NCI-H1930 (cell line): ENCODE measurements around the gene OR9A2.

Source experiments
- DNase-seq, 2 experiments: peaks; one replicate each; lab custom pipeline; 2025; lab: John Stamatoyannopoulos, UW

The OR9A2 gene

GRCh38 chr7:143027032-143027431, at the start of gene OR9A2:
Gene OR9A2 (minus strand): TSS chr7:143027132. CDS start chr7:143027132, 0 bp downstream.
- no peak for DNase-seq

- no peak for DNase-seq
These were observed 47.2 kb upstream of the OR9A2 start for GRCh38 chr7:143074141-143074540.

GRCh38 chr7:143073556-143073955, 46.6 kb upstream of the OR9A2 start:
- no peak for DNase-seq

GRCh38 chr7:143069912-143070500, 43.1 kb upstream of the OR9A2 start:
- DNase-seq = no peak

- DNase-seq = no peak
These were observed 41.5 kb upstream of the OR9A2 start for GRCh38 chr7:143068446-143068845.

GRCh38 chr7:143063741-143064140, 36.8 kb upstream of the OR9A2 start:
- no peak for DNase-seq

GRCh38 chr7:143055754-143056153, 28.8 kb upstream of the OR9A2 start:
- DNase-seq = no peak

- DNase-seq = no peak
These were observed 27.7 kb upstream of the OR9A2 start for GRCh38 chr7:143054621-143055020.

GRCh38 chr7:143052041-143052440, 25.1 kb upstream of the OR9A2 start, which contains the start of gene OR6V1:
Gene OR6V1 (plus strand): TSS chr7:143052341. CDS start chr7:143052341, 0 bp downstream.
- no peak for DNase-seq

GRCh38 chr7:143050931-143051330, 24.0 kb upstream of the OR9A2 start:
- peak; percentile 23 to 43 for DNase-seq

- no peak for DNase-seq
These were observed 22.4 kb upstream of the OR9A2 start for GRCh38 chr7:143049362-143049761.

GRCh38 chr7:143048827-143049226, 21.9 kb upstream of the OR9A2 start:
- DNase-seq = no peak

- DNase-seq = no peak
These were observed 20.4 kb upstream of the OR9A2 start for GRCh38 chr7:143047326-143047725.

- no peak for DNase-seq
These were observed 19.5 kb upstream of the OR9A2 start for GRCh38 chr7:143046426-143046851.

GRCh38 chr7:143043391-143043790, 16.5 kb upstream of the OR9A2 start:
- no peak for DNase-seq

- no peak for DNase-seq
These were observed 15.9 kb upstream of the OR9A2 start for GRCh38 chr7:143042790-143043271.

- DNase-seq = no peak
These were observed 15.3 kb upstream of the OR9A2 start for GRCh38 chr7:143042159-143042789.

- no peak for DNase-seq
These were observed 14.4 kb upstream of the OR9A2 start for GRCh38 chr7:143041346-143041745.

- DNase-seq = no peak
These were observed 13.3 kb upstream of the OR9A2 start for GRCh38 chr7:143040209-143040715.

- DNase-seq = no peak
These were observed 11.7 kb upstream of the OR9A2 start for GRCh38 chr7:143038635-143039034.

GRCh38 chr7:143027683-143028082, 751 bp upstream of the OR9A2 start:
- DNase-seq = no peak

GRCh38 chr7:143025371-143025770, 1.6 kb downstream of the OR9A2 start:
- no peak for DNase-seq

GRCh38 chr7:143023047-143023446, 3.9 kb downstream of the OR9A2 start:
- no peak for DNase-seq
